ENCODE data around the gene KCND3.

Gene KCND3

DNA sequence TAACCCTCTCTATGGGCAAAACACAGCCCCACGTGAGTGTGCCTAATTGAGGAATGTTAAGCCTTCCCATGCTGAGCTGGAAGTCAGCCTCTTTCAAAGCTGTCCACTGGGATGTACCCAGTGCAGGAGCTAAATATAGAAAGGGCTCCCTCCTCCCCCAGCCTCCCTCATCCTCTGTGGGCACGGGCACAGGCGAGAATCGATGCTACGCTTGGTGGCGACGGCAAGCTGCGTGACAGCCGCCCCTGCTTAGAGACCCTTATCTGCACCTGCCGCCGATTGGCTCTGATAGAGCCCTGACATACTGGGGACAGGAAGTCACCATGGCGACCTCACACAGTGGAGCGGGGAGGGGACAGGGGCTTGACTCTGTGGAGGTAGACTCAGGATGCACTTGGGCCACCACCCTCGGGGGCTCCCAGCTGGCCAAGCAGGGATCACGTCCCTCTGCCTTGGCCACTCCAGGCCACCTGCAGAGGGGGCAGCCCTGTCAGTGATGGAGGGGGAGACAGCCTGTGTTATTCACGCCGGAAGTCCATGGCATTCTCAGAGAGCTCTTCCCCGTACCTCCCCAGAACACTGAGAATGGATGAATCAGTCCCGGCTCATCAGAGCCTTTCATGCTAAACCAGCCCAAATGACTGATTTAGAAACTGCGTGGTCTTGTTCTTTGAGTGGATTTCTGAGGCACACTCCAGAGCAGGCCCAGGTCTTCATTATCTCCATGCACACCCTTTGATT, 84.8 kb downstream of the KCND3 start:
- Histone ChIP-seq H3K27me3 (no peaks in the 10 kb centered on the region), H3K9me3 (no peaks in the 10 kb centered on the region), H3K9ac (no peak overlapping the region; the same call in 1 of the 2 replicates), H4K20me1 (no peaks in the 10 kb centered on the region), H3K36me3 (no peaks in the 10 kb centered on the region), H3K4me1 (peaks cover 23% of the 10 kb centered on the region), H3K4me2 (peak overlapping the region; percentile 83), H3K27ac (peak overlapping the region; percentile 24; the same call in 1 of the 2 replicates), H3K4me3 (peak overlapping the region; percentile 48)
- TF ChIP-seq Cebpa-rat (IDR thresholded peaks at IDR 0.05), result no peak

DNA sequence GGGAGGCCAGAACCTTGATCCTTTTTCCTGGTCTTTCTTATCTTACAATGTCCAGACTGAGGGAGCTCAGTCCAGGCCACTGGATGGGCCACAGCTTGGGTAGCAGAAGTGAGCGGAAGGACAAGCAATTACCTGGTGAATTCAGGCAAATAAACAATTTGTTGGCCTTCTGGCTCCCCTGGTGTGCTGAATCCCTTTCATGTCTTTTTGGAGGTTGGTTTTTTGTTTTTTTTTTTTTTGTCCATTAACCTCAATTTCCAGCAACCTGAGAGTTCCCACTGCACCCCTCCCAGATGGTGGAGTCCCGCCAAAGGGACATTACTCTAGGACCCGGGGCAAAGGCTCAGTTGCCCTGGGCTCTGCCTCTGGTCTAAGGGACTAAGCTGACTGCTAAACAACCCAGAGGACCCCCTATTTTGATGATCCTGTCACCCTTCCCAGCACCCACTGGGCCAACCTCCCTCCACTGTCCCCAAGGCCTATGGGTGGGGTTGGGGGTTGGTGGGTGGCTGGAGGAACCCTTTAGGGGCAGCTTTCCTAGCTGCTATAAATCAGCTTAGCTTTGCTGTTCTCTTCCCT, 85.5 kb downstream of the KCND3 start:
- H3K27me3 ChIP-seq, result no peaks in the 10 kb centered on the region
- peak overlapping the region; percentile 24; the same call in 1 of the 2 replicates for H3K27ac ChIP-seq
- H3K4me1 ChIP-seq, result peaks cover 23% of the 10 kb centered on the region
- H3K4me3 ChIP-seq, result no peak overlapping the region
- no peaks in the 10 kb centered on the region for H3K9me3 ChIP-seq
- H3K36me3 ChIP-seq, result no peaks in the 10 kb centered on the region
- H3K9ac ChIP-seq, result no peak overlapping the region; the same call in 1 of the 2 replicates
- no peak for TF ChIP-seq Cebpa-rat (IDR thresholded peaks at IDR 0.05)
- H4K20me1 ChIP-seq, result no peaks in the 10 kb centered on the region
- peak overlapping the region; percentile 83 for H3K4me2 ChIP-seq

DNA sequence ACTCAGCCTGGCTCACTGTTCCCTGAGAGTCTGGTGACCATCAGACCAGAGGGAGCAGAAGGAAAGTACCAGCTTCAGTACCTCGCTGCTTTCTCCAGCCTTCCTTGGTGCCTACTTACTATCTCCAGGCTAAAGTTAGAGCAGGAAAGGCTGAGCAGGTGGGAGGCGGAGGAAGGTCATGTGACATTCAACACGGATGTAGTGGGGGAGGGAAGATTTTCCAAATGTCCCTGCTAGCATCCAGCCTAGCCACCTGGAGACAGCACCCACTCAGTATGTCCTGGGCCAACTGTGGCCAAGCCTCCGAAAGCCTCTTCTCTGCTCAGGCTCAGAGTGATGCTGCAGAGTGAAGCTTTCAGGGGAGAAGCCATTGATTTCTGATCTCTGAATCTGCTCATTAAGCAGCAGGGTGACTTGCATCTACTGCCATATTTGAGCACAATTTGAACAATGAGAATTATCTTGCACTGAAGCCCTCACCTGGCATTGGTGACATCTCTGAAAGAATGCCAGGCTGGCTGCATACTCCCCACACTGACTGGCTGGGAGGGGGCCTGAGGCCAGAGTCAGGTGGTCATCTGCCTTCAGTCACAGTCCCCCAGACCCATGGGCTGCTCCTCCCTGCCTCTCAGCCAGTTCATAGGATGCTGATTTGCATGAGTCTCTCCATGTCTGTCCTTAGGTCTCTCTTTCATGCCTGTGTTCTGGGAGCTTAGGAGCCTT, 86.2 kb downstream of the KCND3 start:
- H3K9ac ChIP-seq, result no peak overlapping the region
- no peaks in the 10 kb centered on the region for H3K36me3 ChIP-seq
- no peak for TF ChIP-seq Cebpa-rat (IDR thresholded peaks at IDR 0.05)
- no peaks in the 10 kb centered on the region for H4K20me1 ChIP-seq
- no peak overlapping the region for H3K4me2 ChIP-seq
- H3K4me1 ChIP-seq, result peaks cover 30% of the 10 kb centered on the region
- H3K27me3 ChIP-seq, result no peaks in the 10 kb centered on the region
- no peaks in the 10 kb centered on the region for H3K9me3 ChIP-seq
- no peak overlapping the region for H3K27ac ChIP-seq
- no peak overlapping the region for H3K4me3 ChIP-seq

- Histone ChIP-seq H3K27ac (no peak overlapping the region), H3K4me3 (no peak overlapping the region), H3K36me3 (no peaks in the 10 kb centered on the region), H4K20me1 (no peaks in the 10 kb centered on the region), H3K4me1 (peaks cover 31% of the 10 kb centered on the region), H3K9me3 (no peaks in the 10 kb centered on the region), H3K27me3 (no peaks in the 10 kb centered on the region), H3K4me2 (peak overlapping the region; percentile 13; the same call in 1 of the 2 replicates), H3K9ac (no peak overlapping the region)
- TF ChIP-seq Cebpa-rat (IDR thresholded peaks at IDR 0.05), result no peak
Observed at GRCh38 chr1:111895469-111895868, 94.0 kb downstream of the KCND3 start.

DNA sequence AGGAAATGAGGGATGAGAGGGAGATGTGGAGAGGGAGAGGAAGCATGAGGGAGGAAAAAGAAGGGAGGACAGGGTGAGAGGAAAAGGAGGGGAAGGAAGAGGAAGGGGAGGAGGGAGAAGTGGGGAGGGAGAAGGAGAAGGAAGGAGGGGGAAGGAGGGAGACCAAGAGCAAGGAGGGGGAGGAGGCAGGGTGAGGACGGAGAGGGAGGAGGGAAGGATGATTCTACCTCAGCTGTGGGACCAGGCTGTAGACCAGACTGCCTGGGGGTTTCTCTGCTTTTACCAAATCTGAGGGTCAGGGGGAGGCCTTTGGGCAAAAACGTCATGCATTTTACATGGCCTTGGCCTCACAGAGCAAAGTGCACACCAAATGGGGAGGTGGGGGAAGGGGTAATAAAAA, 94.5 kb downstream of the KCND3 start:
- no peaks in the 10 kb centered on the region for H3K36me3 ChIP-seq
- 0 out of 2 replicates have a peak overlapping the region, but pooled peaks have one; percentile 13 for H3K4me2 ChIP-seq
- no peaks in the 10 kb centered on the region for H4K20me1 ChIP-seq
- H3K9ac ChIP-seq, result no peak overlapping the region
- H3K4me3 ChIP-seq, result no peak overlapping the region
- H3K27me3 ChIP-seq, result no peaks in the 10 kb centered on the region
- H3K4me1 ChIP-seq, result peaks cover 31% of the 10 kb centered on the region
- H3K27ac ChIP-seq, result no peak overlapping the region
- no peaks in the 10 kb centered on the region for H3K9me3 ChIP-seq
- no peak for TF ChIP-seq Cebpa-rat (IDR thresholded peaks at IDR 0.05)

DNA sequence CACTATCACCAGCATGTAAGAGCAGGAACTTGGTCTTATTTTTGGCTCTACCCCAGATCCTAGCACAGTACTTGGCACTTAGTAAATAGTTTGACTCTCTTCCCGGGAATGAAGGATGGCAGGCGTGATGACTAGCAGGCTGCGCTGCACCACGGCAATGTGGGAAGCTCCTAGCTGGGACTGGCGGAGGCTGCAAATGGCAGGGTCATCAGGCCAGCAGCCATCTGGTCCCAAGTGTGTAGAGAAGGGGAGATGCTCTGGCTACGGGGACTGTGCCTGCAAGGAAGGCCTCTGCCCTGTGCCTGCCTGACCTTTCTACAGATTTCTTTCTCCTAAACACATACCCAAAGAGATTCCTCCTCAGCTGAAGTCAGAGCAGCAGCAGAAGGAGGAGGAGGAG, 95.0 kb downstream of the KCND3 start:
- Histone ChIP-seq H3K4me2 (no peak overlapping the region), H3K4me3 (no peak overlapping the region), H3K9me3 (no peaks in the 10 kb centered on the region), H3K4me1 (peaks cover 31% of the 10 kb centered on the region), H3K27ac (no peak overlapping the region), H3K36me3 (no peaks in the 10 kb centered on the region), H3K27me3 (no peaks in the 10 kb centered on the region), H4K20me1 (no peaks in the 10 kb centered on the region), H3K9ac (no peak overlapping the region)
- no peak for TF ChIP-seq Cebpa-rat (IDR thresholded peaks at IDR 0.05)

GRCh38 chr1:111891566-111891965, 97.9 kb downstream of the KCND3 start:
- Histone ChIP-seq H3K9me3 (no peaks in the 10 kb centered on the region), H3K4me1 (peaks cover 15% of the 10 kb centered on the region; the same call in 1 of the 2 replicates), H4K20me1 (no peaks in the 10 kb centered on the region), H3K4me3 (no peak overlapping the region), H3K27me3 (no peaks in the 10 kb centered on the region), H3K27ac (no peak overlapping the region), H3K9ac (no peak overlapping the region), H3K36me3 (no peaks in the 10 kb centered on the region), H3K4me2 (no peak overlapping the region)
- TF ChIP-seq Cebpa-rat (IDR thresholded peaks at IDR 0.05), result no peak

DNA sequence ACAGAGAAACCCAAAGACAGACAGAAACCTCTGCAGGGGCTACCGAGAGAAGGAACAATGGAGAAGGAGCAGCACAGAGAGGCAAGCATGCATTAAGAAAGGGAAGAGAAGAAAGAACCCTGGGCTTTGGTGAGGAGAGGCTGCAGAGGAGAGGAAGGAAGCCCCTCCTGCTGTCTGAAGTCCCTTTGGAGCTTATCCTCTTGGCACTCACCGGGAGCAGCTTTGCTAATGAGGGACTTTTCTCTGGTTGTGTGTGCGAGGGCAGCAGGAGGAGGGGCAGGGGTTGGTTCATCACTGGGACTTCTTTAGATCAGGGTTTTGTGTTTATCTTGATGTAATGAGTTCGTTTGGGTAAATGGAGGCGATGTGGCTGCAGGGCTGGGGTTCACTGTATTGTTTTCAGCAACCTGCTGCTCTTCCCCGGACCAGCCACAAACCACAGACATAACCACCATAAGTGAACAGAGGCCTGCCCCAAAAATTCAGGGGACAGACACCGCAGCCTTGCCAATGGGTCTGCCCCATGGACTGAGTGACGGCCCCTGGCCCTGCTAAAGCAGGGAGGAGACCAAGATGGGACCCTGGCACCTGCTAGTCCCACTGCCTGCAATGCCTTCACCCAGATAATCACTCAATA, 100.6 kb downstream of the KCND3 start:
- no peak overlapping the region for H3K27ac ChIP-seq
- no peak for TF ChIP-seq Cebpa-rat (IDR thresholded peaks at IDR 0.05)
- no peak overlapping the region for H3K4me3 ChIP-seq
- H3K9me3 ChIP-seq, result no peaks in the 10 kb centered on the region
- no peaks in the 10 kb centered on the region for H3K36me3 ChIP-seq
- H3K4me1 ChIP-seq, result 0 out of 2 replicates have a peak, but pooled peaks cover 8% of the 10 kb centered on the region
- peak overlapping the region; percentile 13; the same call in 1 of the 2 replicates for H3K4me2 ChIP-seq
- H3K27me3 ChIP-seq, result no peaks in the 10 kb centered on the region
- no peak overlapping the region for H3K9ac ChIP-seq
- H4K20me1 ChIP-seq, result no peaks in the 10 kb centered on the region

GRCh38 chr1:111887875-111888274, 101.6 kb downstream of the KCND3 start:
- no peak overlapping the region for H3K27ac ChIP-seq
- TF ChIP-seq Cebpa-rat (IDR thresholded peaks at IDR 0.05), result no peak

More at GRCh38 chr1:111887875-111888274, 101.6 kb downstream of the KCND3 start:
- H3K36me3 ChIP-seq, result no peaks in the 10 kb centered on the region
- no peak overlapping the region for H3K4me2 ChIP-seq
- H3K4me1 ChIP-seq, result peaks cover 11% of the 10 kb centered on the region; the same call in 1 of the 2 replicates
- no peaks in the 10 kb centered on the region for H4K20me1 ChIP-seq
- no peaks in the 10 kb centered on the region for H3K27me3 ChIP-seq
- no peak overlapping the region for H3K9ac ChIP-seq
- H3K9me3 ChIP-seq, result no peaks in the 10 kb centered on the region
- H3K4me3 ChIP-seq, result no peak overlapping the region
